HG03469 (cell line): Measurements from ENCODE around the gene IL17REL.

Experiments used
- ATAC-seq: cut with Tn5 transposase; IDR thresholded peaks from one replicate; pipeline ENCODE4 v1.9.1; 2021; ENCODE audit warnings: mild to moderate bottlenecking, moderate library complexity, moderate number of reproducible peaks; ENCODE audit not compliant: unreplicated experiment

Gene IL17REL

GRCh38 chr22:50046481-50047245 is 34.1 kb upstream of the IL17REL start:
- ATAC-seq = no peak

GRCh38 chr22:50046019-50046415 is 33.5 kb upstream of the IL17REL start:
- ATAC-seq = no peak

DNA sequence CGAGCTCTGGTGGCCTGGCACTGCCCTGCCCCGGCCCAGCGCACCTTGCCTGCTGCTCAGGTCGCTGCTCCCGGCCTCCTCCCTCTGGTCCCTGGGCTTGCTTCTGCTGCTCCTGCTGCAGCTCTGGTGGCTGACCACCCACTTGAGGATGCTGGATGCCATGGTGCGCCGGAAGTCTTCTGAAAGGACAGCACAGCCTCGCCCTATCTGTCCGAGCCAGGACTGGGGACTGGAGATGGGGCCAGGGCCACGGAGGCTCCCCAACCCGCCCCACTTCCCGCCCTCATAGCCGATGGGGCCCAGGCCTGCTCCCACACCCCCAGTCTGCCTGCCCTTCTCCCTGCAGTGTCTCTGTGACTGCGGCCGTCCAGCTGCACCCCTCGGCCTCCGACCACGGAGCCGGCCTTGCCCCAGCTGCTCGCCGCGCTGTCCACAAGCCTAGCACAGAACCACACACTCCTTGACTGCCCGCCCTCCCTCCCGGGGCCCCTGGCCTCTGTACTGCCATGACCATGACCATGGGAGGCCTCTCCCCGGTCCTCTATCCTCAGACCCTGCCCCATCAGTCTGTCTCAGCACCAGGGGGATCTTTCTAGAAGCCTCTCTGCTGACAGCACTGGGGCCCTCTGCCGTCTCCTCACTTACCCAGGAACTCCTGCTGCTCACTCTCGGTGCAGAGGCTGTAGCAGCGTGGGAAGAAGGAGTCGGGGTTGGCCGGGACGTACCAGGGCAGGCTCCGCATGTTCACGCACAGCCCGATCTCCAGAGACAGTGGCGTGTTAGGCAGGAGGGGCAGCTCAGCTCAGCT is 32.9 kb upstream of the IL17REL start:
- no peak for ATAC-seq

DNA sequence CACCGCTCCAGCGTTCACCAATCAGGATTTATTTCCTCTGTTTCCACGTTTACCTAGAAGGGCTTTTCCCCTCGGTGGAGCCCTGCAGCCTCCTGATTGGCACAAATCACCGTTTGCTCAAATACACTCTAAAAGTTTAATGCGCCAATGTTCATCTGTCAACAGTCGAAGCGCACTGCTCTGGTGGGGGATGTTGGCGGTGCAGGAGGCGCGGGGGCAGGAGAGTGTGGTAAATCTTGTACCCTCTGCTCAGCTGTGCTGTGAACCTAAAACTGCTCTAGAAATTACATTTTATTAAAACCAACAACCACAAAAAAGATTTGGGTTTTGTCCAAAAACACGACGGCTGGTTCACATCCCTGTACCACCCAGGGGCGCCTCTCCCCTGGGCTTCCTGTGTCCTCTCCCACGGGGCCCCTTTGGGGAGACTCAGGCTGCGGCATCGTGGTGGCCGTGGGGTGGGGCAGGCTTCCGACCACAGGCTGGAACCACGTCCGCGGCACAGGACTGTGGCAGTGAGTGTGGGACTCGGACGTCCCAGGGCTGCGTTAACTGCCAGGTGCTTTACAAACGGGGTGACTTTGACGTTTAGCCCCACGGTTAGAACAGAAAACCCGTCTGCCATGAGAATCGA is 32.0 kb upstream of the IL17REL start:
- no peak for ATAC-seq

DNA sequence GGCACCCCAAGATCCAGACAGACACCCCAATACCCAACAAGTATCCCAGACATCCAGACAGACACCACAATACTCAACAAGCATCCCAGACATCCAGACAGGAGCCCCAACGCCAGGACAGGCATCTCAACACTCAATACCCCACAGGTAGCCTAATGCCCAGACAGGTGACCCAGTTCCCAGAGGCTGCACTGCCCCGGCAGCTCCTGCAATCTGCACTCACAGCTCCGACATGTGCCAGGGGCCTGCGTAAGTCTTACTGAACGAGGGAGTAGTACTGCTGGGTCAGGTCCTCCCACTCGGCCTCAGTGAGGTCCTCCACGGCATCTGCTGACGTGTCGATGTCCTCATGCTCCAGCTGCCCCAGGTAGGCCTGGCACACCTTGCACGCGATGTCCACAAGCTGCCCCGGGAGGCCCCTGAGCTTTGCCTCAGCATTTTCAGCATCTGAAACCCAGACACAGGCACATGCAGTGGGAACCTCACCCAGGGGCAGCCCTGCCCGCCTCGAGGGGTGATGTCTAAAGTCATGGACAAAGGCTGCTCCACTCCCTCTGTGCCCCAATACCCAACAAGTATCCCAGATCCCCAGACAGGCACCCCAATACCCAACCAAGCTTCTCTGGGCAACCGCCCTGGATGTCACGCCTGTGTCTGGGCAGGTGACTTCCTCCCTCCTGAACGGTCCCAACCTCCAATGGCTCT is 28.9 kb upstream of the IL17REL start:
- no peak for ATAC-seq

DNA sequence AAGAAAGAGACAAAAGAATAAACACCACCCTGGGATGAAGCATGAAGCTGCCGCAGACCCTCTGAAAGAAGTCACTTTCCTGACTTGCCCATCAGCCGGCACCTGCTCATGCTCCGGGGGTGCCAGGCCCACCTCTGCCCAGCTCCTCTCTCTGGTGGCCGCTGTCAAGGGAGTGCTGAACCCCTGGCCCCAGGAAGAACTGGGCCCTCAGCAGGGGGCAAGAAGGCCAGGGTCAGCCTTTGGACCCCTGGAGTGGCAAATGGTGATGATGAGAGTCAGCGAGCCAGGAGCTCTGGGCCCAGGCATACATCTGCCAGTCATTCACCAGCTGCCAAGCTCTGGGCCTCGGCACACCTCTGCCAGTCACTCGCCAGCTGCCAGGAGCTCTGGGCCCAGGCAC is 28.2 kb upstream of the IL17REL start:
- no peak for ATAC-seq

DNA sequence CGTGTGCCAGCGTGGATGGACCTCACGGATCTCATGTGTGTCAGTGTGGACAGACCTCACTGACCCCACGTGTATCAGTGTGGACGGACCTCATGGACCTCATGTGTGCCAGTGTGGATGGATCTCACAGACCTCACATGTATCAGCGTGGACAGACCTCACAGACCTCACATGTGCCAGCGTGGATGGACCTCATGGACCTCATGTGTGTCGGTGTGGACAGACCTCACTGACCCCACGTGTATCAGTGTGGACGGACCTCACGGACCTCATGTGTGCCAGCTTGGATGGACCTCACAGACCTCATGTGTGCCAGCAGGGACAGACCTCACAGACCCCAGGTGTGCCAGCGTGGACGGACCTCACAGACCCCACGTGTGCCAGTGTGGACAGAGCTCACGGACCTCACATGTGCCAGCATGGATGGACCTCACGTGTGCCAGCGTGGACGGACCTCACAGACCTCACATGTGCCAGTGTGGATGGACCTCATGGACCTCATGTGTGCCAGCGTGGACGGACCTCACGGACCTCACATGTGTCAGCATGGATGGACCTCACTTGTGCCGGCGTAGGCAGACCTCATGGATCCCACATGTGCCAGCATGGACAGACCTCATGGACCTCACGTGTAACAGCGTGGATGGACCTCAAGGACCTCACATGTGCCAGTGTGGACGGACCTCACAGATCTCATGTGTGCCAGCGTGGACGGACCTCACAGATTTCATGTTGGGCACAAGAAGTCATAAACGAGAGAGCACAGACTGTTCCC is 27.3 kb upstream of the IL17REL start:
- no peak for ATAC-seq

DNA sequence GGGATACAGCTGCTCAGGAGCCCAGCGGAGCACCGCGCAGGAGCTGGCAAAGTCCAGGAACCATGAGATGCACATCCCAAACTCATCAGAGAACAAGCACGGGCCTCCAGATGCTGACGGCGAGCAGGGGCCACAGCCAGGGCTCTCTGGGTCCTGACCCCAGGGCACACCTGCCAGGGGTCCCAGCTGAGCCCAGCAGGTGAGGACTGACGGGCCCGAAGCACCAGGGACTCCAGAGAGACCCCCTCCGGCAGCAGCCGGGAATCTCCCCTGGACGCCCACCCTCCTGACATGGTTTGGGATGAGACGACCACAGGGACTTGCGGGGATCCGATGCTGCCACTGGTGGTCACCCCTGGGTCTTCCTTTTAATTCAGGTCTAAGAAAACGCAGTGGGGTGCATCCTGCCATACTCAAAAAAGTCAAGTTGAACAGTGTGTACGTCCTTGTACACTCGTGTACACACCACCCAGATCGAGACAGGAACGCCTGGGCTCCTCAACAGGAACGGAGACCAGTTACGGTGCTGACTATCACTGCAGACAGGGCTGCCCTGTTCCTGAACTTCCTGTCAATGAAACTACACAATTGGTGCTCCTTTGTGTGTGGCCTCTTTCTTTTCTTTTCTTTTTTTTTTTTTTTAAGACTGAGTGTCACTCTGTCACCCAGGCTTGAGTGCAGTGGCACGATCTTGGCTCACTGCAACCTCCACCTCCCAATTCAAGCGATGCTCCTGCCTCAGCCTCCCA is 23.6 kb upstream of the IL17REL start:
- no peak for ATAC-seq

DNA sequence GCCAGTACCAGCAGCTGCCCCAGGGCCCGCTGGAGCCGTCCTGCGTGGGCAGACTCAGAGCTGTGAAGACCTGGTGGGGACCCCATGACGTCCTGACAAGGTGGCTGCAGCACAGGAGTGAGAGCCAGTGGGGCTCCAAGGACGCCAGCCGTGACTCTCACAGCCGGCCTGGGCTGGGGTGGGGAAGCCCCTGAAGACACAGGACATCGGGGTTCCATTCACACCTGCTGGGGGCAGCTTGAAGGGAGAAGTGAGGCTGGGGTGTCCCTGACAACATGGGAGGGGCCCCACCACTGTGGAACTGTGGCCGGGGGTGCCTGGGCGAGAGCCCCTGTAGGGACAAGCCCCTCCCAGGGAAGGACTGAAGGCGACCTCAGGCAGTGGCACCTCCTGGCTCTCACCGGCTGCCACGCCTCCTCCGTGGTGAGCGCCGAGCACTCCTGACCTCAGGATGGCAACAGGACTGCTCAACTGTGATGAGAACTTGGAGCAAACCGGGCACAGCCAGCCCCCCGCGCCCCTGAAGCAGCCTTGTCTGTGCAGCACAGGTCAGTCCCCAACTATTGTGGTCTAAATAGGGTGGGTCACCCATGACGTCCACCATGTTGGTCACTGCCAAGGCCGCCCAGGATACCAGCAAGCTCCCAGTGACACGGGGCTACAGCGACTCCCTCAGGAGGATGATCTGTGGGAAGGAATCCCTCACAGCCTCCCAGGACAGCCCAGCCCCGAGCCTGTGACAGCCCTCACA is 22.7 kb upstream of the IL17REL start:
- ATAC-seq = no peak

- no peak for ATAC-seq
These were observed 21.8 kb upstream of the IL17REL start for GRCh38 chr22:50034126-50035081.

- ATAC-seq = no peak
These were observed 20.5 kb upstream of the IL17REL start for GRCh38 chr22:50032941-50033601.

- ATAC-seq = no peak
These were observed 19.7 kb upstream of the IL17REL start for GRCh38 chr22:50032109-50032871.

DNA sequence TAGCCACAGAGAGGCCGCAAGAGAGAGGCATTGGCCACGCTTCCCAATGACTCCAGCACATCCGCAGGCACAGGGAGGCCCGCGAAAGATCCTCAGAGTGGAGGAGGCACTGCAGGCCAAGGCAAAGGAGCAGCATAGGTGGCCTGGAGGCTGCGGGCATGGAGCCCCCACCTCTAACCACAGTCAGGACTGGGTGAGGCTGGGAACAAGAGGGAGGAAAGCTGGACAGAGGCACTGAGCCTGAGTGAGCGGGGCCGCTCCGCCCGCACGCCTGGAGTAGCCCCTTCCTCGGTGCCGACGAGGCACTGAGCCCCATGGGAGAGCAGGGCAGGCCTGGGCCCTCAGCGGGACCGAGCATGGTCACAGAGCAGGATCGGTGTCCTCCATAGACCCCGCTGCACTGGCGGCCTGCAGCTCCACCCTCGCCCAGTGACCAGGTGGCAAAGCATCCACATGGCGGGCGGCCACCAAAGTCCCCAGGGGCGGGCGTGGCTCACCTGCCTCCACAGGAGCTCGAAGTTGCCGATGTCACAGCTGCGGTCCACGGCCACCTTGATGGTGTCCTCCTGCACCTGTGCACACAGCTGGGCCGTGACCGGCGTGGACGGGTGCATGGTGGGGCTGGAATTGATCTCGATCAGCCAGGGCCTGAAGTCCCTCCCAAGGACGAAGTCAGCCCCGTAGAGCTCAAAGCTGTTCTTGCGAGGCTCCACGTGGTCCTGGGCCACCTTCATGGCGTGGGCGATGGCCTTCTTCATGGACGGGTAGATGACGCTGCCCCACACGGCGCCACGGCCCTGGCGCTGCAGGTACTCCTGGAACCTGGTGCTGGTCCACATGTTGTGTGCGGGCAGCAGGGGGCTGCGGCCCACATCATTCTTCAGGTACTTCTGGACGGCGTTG is 18.9 kb upstream of the IL17REL start:
- ATAC-seq = no peak

- no peak for ATAC-seq
These were observed 18.0 kb upstream of the IL17REL start for GRCh38 chr22:50030297-50031188.
